ENCODE data around the gene FHIT. TPM values are rescaled to one million over a fixed set of nuclear protein-coding genes. Genes with fewer than 3 reads are reported as not detected.
"Not testable (repeated sequence)": the region's sequence is repeated elsewhere in the genome, so short reads cannot be mapped to it uniquely, and the experiment has no call there.

FHIT gene
- polyA plus RNA-seq, 1 experiment, result 0.11 TPM

DNA sequence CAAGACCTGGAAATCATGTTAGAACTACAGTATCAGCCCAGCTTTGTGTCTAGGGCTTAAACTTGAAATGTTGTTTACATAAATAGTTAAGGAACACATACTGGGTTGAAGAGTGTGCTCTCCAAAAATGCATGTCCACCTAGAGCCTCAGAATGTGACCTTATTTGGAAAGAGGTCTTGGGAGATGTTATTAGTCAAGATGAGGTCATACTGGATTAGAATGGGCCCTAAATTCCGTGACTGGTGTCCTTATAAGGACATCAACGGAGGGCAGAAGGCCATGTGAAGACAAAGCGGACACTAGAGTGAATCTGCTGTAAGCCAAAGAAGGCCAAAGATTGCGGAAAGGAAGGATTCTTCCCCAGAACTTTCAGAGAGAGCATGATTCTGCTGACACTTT lies 1442.2 kb downstream of the FHIT start:
- ChIA-PET CTCF (interaction anchor here (0.7 to 3.7 kb wide), 11 partner anchors 9 to 552 kb away, joined by 3 to 21 read pairs (median 4); no protein-coding TSS in a partner anchor), POLR2A (interaction anchor here (1.3 kb wide), 1 partner anchor 9 kb away, joined by 5 read pairs; no protein-coding TSS in a partner anchor)
- no peak for TF ChIP-seq CTCF (IDR thresholded peaks at IDR 0.05; ENCODE audit: insufficient read depth, low read depth, low read length)
- DNase-seq (ENCODE audit: low read depth), result no peak
- no peaks in the 10 kb centered on the region for H3K36me3 ChIP-seq (ENCODE audit: control insufficient read depth, insufficient read depth, low read length)
- no peak overlapping the region for H3K4me3 ChIP-seq (ENCODE audit: low read depth, low read length)
- no peaks in the 10 kb centered on the region for H3K27me3 ChIP-seq (ENCODE audit: control insufficient read depth, insufficient read depth, low read length)

GRCh38 chr3:59808446-59808845 lies 1442.8 kb downstream of the FHIT start:
- TF ChIP-seq CTCF (IDR thresholded peaks at IDR 0.05; ENCODE audit: insufficient read depth, low read depth, low read length), result no peak
- POLR2A ChIA-PET, result interaction anchor here (1.3 kb wide), 1 partner anchor 9 kb away, joined by 5 read pairs; no protein-coding TSS in a partner anchor
- CTCF ChIA-PET, result interaction anchor here (1.0 to 3.7 kb wide), 3 partner anchors 8 to 233 kb away, joined by 3 to 21 read pairs (median 4); no protein-coding TSS in a partner anchor
- Histone ChIP-seq H3K27me3 (ENCODE audit: control insufficient read depth, insufficient read depth, low read length) (no peaks in the 10 kb centered on the region), H3K36me3 (ENCODE audit: control insufficient read depth, insufficient read depth, low read length) (no peaks in the 10 kb centered on the region), H3K4me3 (ENCODE audit: low read depth, low read length) (no peak overlapping the region)
- DNase-seq (ENCODE audit: low read depth), result no peak

DNA sequence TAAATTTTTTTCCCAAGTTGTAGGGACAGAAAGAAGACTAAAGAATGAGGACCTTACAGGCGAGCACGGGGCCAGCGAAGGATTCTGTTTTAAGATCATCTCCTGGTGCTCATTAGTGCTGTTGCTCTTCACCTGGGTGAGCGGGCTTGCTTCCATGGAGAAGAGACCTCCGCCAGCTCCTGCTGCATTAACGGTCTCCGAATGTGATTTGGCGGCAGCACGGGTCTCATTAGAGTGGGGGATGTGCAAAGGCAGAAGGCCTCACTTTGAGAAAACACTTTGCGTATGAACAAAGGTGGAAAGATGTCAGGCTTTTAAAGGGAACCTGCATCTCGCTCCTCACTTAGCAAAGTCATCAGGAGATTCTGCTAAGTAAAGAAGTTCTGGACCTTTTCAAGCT lies 1448.0 kb downstream of the FHIT start:
- H3K4me3 ChIP-seq (ENCODE audit: low read depth, low read length), result no peak overlapping the region
- H3K27me3 ChIP-seq (ENCODE audit: control insufficient read depth, insufficient read depth, low read length), result no peaks in the 10 kb centered on the region
- no peak for DNase-seq (ENCODE audit: low read depth)
- ChIA-PET POLR2A (no interaction called here), CTCF (interaction anchor here (1.5 kb wide), 1 partner anchor 228 kb away, joined by 4 read pairs; no protein-coding TSS in a partner anchor)
- no peak for TF ChIP-seq CTCF (IDR thresholded peaks at IDR 0.05; ENCODE audit: insufficient read depth, low read depth, low read length)
- no peaks in the 10 kb centered on the region for H3K36me3 ChIP-seq (ENCODE audit: control insufficient read depth, insufficient read depth, low read length)

GRCh38 chr3:59802453-59802852 lies 1448.8 kb downstream of the FHIT start:
- POLR2A ChIA-PET; DNase-seq (ENCODE audit: low read depth); H3K36me3 ChIP-seq (ENCODE audit: control insufficient read depth, insufficient read depth, low read length); H3K4me3 ChIP-seq (ENCODE audit: low read depth, low read length); H3K27me3 ChIP-seq (ENCODE audit: control insufficient read depth, insufficient read depth, low read length): not testable (repeated sequence)
- CTCF ChIA-PET, result interaction anchor here (1.5 kb wide), 1 partner anchor 227 kb away, joined by 4 read pairs; no protein-coding TSS in a partner anchor

DNA sequence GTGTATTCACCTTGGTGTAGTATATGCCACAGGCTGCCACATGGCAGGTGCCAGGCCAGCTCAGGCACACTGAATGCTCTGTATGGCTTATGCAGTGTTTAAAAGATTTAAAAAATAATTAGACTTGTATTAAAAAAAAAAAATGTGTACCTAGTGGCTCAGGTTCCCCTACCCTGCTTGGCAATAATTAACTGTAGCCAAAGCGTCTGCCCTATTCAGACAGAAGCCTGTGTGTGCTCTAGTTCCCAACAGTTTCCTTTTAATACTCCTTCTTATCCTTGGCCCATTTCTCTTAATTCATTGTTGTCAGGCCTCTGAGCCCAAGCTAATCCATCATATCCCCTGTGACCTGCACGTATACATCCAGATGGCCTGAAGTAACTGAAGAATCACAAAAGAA lies 1449.2 kb downstream of the FHIT start:
- ChIA-PET POLR2A (no interaction called here), CTCF (interaction anchor here (1.5 kb wide), 1 partner anchor 226 kb away, joined by 4 read pairs; no protein-coding TSS in a partner anchor)
- Histone ChIP-seq H3K4me3 (ENCODE audit: low read depth, low read length) (no peak overlapping the region), H3K36me3 (ENCODE audit: control insufficient read depth, insufficient read depth, low read length) (no peaks in the 10 kb centered on the region), H3K27me3 (ENCODE audit: control insufficient read depth, insufficient read depth, low read length) (no peaks in the 10 kb centered on the region)
- TF ChIP-seq CTCF (IDR thresholded peaks at IDR 0.05; ENCODE audit: insufficient read depth, low read depth, low read length), result no peak
- no peak for DNase-seq (ENCODE audit: low read depth)

- no peaks in the 10 kb centered on the region for H3K27me3 ChIP-seq (ENCODE audit: control insufficient read depth, insufficient read depth, low read length)
- no peak for TF ChIP-seq CTCF (IDR thresholded peaks at IDR 0.05; ENCODE audit: insufficient read depth, low read depth, low read length)
- ChIA-PET POLR2A (no interaction called here), CTCF (interaction anchor here (0.6 to 1.2 kb wide), 3 partner anchors 8 to 253 kb away, joined by 3 to 4 read pairs (median 3); no protein-coding TSS in a partner anchor)
- H3K36me3 ChIP-seq (ENCODE audit: control insufficient read depth, insufficient read depth, low read length), result no peaks in the 10 kb centered on the region
- no peak for DNase-seq (ENCODE audit: low read depth)
- no peak overlapping the region for H3K4me3 ChIP-seq (ENCODE audit: low read depth, low read length)
Observed at GRCh38 chr3:59800481-59800880, 1450.8 kb downstream of the FHIT start.

All from BJ (cell line).